Activated CD4-positive, alpha-beta T cell treated with anti-CD3 and anti-CD28 coated beads, Interleukin-2, amount 10 ng/mL, durations not matched to agents 24 days and 14 days (primary cell): Measurements from ENCODE around the gene HSPB7. TPM values are rescaled to one million over a fixed set of nuclear protein-coding genes. Genes with fewer than 3 reads are reported as not detected.
"Not testable (repeated sequence)": the region's sequence is repeated elsewhere in the genome, so short reads cannot be mapped to it uniquely, and the experiment has no call there.

ENCODE experiments used
- DNase-seq: peaks from one replicate; pipeline ENCODE4 v3.0.0; 2022
- H3K27ac Mint-ChIP-seq: one replicate; pipeline ENCODE4 v1.8.0; 2022; ENCODE audit warnings: mild to moderate bottlenecking, mixed read lengths
- H3K27me3 Mint-ChIP-seq: one replicate; pipeline ENCODE4 v1.8.0; 2022; ENCODE audit warnings: mixed read lengths
- H3K36me3 Mint-ChIP-seq: one replicate; pipeline ENCODE4 v1.8.0; 2022; ENCODE audit warnings: low read depth, mild to moderate bottlenecking, mixed read lengths
- H3K4me1 Mint-ChIP-seq: one replicate; pipeline ENCODE4 v1.8.0; 2021; ENCODE audit warnings: mixed read lengths
- H3K4me3 Mint-ChIP-seq: one replicate; pipeline ENCODE4 v1.8.0; 2022; ENCODE audit warnings: mild to moderate bottlenecking, moderate library complexity, mixed read lengths
- H3K9me3 Mint-ChIP-seq: one replicate; pipeline ENCODE4 v1.8.0; 2021; ENCODE audit warnings: mixed read lengths
- intact Hi-C: fragments of 100-400 bp; cut with micrococcal nuclease; formaldehyde crosslinking; loops from one replicate; pipeline ENCODE4 v1.15.1; 2023
- total RNA-seq: library from RNA; stranded (reverse); gene quantifications from 2 replicates; pipeline ENCODE4 v1.2.3, GENCODE V29; 2022

The HSPB7 gene
- total RNA-seq, 1 donor from 2014 or later, result not detected

DNA sequence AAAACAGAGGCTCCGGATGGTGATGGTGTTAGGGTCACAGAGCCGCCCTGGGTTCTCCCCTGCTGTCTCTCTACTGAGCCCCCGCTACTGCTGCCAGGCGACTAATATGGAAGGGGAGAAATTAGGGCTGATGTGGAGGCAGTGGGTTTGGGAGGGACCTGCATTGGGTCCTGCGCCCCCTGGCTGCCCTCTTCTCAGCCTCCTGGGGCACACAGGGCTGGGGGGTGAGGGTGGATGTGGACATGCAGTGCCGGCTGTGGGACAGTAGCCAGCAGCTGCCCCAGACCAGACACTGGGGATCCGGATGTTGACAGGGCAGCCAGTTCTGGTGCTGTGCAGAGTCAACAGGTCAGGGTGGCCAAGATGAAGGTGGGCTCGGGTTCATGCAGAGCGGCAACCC is 24.3 kb upstream of the HSPB7 start:
- DNase-seq, result no peak
- H3K9me3 Mint-ChIP-seq, result no peaks in the 10 kb centered on the region
- H3K4me1 Mint-ChIP-seq, result no peaks in the 10 kb centered on the region
- intact Hi-C loops, result no loop called here
- peaks cover 4% of the 10 kb centered on the region for H3K27me3 Mint-ChIP-seq
- no peaks in the 10 kb centered on the region for H3K36me3 Mint-ChIP-seq
- H3K4me3 Mint-ChIP-seq, result no peak overlapping the region
- no peak overlapping the region for H3K27ac Mint-ChIP-seq

DNA sequence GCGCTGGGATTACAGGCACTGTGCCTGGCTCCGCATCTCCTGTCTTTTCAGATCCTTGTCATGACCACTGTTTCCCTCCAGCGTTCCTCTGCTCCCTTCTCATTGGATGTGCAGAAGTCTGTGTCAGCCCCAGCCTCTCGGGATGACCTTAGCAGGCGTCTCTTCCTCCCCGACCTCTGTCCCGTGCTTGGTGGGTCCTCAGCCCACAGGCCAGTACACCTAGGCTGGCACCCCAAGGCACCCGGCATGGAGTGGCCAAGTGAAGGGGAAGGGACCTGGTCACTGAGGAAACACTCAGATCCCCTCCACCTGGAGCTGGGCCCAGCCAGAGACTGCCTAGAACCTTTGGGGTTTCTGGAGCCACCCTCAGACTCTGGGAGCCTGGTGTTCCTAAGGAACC is 23.4 kb upstream of the HSPB7 start:
- no peak for DNase-seq
- Mint-ChIP-seq H3K9me3 (no peaks in the 10 kb centered on the region), H3K27me3 (peaks cover 3% of the 10 kb centered on the region), H3K4me1 (no peaks in the 10 kb centered on the region), H3K27ac (no peak overlapping the region), H3K4me3 (no peak overlapping the region), H3K36me3 (no peaks in the 10 kb centered on the region)
- intact Hi-C loops, result no loop called here

DNA sequence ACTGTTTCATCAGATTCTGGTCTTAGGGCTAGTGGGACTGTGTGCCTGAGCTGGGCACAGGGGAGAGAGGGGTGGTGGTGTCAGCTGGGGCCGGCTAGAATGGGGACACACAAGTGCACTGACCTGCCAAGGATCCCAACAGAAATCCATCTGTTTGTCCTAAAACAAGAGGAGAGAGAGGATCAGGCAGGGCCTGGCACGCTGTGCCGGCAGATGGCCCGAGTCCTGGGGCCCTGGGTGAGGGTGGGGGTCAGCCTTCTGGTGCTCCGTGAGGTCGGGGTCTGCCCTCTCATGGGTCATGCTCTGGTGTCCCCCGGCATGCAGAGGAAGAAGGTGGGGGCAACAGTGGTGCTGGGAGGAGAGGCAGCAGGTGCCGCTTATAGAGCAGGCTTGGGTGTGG is 22.0 kb upstream of the HSPB7 start:
- H3K4me1 Mint-ChIP-seq, H3K36me3 Mint-ChIP-seq, DNase-seq, H3K27ac Mint-ChIP-seq, intact Hi-C loops, H3K4me3 Mint-ChIP-seq, H3K9me3 Mint-ChIP-seq, H3K27me3 Mint-ChIP-seq: not testable (repeated sequence)

DNA sequence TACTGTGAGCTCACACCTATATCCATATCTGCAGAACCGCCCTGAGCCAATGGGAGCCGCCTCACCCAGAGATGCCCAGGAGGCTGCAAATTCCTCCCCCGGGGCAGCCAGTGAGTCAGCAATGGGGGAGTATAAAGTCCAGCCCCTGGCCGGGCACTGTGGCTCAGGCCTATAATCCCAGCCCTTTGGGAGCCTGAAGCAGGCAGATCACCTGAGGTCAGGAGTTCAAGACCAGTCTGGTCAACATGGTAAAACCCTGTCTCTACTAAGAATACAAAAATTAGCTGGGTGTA is 20.7 kb upstream of the HSPB7 start:
- DNase-seq, result no peak
- H3K9me3 Mint-ChIP-seq, result no peaks in the 10 kb centered on the region
- no peak overlapping the region for H3K27ac Mint-ChIP-seq
- no peaks in the 10 kb centered on the region for H3K36me3 Mint-ChIP-seq
- no peak overlapping the region for H3K4me3 Mint-ChIP-seq
- no peaks in the 10 kb centered on the region for H3K4me1 Mint-ChIP-seq
- intact Hi-C loops, result no loop called here
- H3K27me3 Mint-ChIP-seq, result peaks cover 3% of the 10 kb centered on the region

DNA sequence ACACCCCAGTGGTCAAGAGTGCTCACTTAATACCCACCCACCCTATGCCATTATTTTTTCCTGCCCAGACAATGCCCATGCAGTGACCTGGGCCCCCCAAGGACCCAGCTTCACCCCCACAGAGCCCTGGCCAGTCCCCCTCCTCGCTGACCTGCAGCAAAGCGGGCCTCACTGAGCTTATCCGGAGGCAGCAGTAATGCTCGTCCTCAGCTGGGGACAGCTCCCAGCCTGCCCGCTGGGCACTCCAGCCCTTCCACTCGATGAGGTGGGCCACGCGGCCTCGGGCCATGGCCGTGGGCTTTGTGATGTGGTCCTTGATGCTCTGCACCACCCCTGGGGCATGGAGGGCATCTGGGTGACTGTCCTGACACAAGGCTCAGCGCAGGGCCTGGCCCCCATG is 18.6 kb upstream of the HSPB7 start:
- H3K36me3 Mint-ChIP-seq, intact Hi-C loops, H3K27me3 Mint-ChIP-seq, H3K4me1 Mint-ChIP-seq, DNase-seq, H3K9me3 Mint-ChIP-seq, H3K4me3 Mint-ChIP-seq, H3K27ac Mint-ChIP-seq: not testable (repeated sequence)

DNA sequence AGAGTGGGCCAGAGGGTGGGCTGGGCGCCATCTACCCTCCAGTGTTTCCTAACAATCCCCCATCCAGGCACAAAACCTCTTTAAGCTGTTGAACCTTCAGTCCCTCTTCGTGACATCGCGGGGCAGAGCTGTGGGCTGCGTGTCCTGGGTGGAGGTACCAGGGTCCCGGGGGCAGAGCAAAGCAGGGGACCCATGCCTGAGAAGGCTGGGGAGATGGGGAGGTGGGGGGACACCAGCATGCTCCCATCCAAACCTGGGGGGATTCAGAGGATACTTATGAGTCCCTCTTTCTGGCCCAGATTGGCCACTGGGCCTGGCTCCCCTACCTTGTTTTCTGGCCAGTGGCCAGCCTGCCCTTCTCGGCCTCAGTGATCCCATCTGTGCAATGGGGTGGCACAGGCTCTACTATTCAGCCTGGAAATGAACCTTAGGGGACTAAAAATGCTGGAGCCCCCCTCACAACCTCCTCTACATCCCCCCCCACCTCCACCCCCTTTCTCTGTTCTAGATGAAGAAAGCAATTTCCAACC is 15.3 kb upstream of the HSPB7 start:
- H3K36me3 Mint-ChIP-seq, DNase-seq, H3K4me3 Mint-ChIP-seq, H3K27ac Mint-ChIP-seq, H3K4me1 Mint-ChIP-seq, H3K9me3 Mint-ChIP-seq, intact Hi-C loops, H3K27me3 Mint-ChIP-seq: not testable (repeated sequence)

DNA sequence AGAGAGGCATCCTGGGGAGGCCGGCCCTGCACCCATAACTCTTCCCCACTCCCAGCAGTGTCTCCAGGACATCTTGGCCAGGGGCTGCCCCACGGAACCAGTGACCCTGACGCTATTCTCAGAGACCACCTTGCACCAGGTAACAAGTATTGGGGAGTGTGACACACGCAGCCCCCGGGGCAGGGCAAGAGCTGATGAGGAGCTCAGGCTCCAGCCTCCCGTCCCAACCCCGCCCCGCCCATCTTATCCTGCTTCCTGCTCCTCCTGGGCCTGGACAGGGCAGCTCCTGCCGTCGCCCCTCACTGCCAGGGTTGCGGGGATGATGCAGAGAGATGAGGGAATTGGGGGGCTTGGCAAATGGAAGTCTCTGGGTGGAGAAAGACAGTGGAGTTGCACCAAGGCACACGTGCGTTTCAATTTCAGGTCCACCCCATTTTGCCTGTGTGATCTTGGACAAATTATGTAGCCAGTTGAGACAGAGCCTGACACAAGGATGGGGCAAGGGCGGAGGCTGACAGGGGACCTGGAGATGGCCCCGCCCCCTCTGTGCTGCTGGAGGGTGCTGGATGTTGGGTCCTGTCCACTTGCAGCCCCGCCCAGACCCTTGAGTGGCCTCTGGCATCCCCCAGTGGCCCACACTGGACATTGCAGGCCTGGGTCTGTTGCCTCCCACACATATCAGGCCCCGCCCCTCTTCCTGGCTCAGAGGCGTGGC is 14.7 kb upstream of the HSPB7 start:
- peaks cover 11% of the 10 kb centered on the region for H3K27me3 Mint-ChIP-seq
- peak; percentile 86 for DNase-seq
- no peaks in the 10 kb centered on the region for H3K36me3 Mint-ChIP-seq
- no peak overlapping the region for H3K4me3 Mint-ChIP-seq
- no peaks in the 10 kb centered on the region for H3K9me3 Mint-ChIP-seq
- intact Hi-C loops, result no loop called here
- H3K4me1 Mint-ChIP-seq, result peaks cover 2% of the 10 kb centered on the region
- H3K27ac Mint-ChIP-seq, result no peak overlapping the region

DNA sequence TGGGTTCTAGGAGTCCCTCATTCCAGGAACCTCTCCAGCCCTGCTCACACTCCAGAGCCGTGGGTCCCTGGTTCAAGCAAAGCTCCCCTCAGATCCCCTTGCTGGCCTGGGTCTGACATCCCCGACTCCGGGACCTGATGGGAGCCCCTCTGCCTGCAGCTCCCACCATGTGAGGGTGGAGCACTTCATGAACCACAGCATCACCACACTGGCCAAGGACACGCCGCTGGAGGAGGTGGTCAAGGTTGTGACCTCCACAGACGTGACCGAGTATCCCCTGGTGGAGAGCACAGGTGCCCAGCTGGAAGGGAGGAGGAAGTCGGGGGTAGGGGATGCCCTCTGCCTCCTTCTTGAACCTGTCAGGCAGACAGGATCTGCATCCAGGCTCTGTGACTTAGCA is 13.7 kb upstream of the HSPB7 start:
- no peaks in the 10 kb centered on the region for H3K9me3 Mint-ChIP-seq
- H3K27me3 Mint-ChIP-seq, result peaks cover 11% of the 10 kb centered on the region
- intact Hi-C loops, result no loop called here
- no peaks in the 10 kb centered on the region for H3K36me3 Mint-ChIP-seq
- H3K4me1 Mint-ChIP-seq, result peaks cover 2% of the 10 kb centered on the region
- DNase-seq, result no peak
- no peak overlapping the region for H3K27ac Mint-ChIP-seq
- no peak overlapping the region for H3K4me3 Mint-ChIP-seq

DNA sequence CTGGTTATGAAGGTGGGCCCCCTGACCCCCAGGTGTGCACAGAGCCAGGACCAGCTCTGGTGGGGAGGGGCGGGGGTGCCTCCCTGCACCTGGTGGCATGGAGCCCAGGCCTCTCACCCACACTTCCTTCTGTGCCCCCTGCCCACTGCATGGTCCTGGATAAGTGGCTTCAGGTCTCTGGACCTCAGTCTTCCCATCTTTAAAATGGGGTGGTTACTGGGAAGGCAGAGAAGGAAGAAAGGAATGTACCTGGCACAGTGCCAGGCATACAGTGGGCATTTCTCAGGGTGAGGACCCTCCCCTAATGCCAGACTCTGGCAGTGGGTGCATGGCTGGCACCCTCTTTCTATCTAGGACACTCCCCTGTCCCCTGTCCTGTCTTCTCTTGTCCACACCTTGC is 11.4 kb upstream of the HSPB7 start:
- no peak overlapping the region for H3K27ac Mint-ChIP-seq
- no peak overlapping the region for H3K4me3 Mint-ChIP-seq
- H3K27me3 Mint-ChIP-seq, result peaks cover 11% of the 10 kb centered on the region
- no peaks in the 10 kb centered on the region for H3K9me3 Mint-ChIP-seq
- intact Hi-C loops, result no loop called here
- H3K4me1 Mint-ChIP-seq, result peaks cover 2% of the 10 kb centered on the region
- DNase-seq, result no peak
- no peaks in the 10 kb centered on the region for H3K36me3 Mint-ChIP-seq

DNA sequence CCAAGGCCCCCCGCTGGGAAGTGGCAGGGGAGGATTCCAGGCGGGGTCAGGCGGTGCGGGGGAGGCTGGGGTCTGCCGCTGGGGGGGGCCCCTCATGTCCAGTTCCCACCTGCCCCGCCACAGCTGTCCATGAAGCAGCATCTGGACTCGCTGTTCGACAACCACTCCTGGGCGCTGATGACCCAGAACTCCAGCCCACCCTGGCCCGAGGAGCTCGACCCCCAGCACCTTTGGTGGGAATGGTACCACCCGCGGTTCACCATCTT is 11.1 kb upstream of the HSPB7 start:
- H3K27ac Mint-ChIP-seq, H3K36me3 Mint-ChIP-seq, H3K4me1 Mint-ChIP-seq, intact Hi-C loops, H3K9me3 Mint-ChIP-seq, H3K4me3 Mint-ChIP-seq, DNase-seq: not testable (repeated sequence)
- peaks cover 11% of the 10 kb centered on the region for H3K27me3 Mint-ChIP-seq

DNA sequence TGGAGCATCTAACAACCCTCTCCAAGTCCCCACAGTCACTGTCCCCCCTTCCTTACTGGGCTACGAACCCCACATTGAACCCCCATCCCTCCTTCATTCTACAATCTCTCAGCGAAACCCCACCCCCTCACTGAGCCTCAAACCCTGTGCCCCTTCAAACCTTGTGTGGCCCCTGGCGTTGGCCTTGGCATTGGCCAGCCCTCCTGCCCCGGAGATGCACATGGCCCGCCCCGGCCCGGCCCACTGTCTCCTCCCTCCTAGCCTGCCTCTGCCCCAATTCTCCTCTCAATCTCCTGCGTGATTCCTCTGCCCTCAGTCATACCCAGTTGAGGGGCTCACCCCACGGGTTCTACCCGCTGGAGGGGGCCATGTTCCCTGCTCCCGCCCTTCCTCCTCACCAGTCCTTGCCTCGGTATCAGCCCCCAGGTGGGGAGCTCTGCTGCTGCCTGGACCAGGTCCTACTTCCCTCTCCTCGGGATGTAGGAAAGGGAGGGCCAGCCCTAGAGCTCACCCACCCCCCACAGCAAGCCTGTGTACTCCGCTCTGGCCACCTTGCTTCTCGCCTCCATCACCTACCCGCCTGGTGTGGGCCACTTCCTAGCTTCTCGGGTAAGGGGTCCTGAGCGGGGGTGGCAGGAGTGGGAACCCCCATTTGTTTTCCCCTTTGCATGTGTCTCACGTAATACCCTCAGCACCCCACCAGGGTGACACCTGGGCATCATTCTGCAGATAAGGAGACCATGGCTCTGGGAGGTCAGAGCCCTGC is 10.6 kb upstream of the HSPB7 start:
- no peaks in the 10 kb centered on the region for H3K36me3 Mint-ChIP-seq
- no peak for DNase-seq

DNA sequence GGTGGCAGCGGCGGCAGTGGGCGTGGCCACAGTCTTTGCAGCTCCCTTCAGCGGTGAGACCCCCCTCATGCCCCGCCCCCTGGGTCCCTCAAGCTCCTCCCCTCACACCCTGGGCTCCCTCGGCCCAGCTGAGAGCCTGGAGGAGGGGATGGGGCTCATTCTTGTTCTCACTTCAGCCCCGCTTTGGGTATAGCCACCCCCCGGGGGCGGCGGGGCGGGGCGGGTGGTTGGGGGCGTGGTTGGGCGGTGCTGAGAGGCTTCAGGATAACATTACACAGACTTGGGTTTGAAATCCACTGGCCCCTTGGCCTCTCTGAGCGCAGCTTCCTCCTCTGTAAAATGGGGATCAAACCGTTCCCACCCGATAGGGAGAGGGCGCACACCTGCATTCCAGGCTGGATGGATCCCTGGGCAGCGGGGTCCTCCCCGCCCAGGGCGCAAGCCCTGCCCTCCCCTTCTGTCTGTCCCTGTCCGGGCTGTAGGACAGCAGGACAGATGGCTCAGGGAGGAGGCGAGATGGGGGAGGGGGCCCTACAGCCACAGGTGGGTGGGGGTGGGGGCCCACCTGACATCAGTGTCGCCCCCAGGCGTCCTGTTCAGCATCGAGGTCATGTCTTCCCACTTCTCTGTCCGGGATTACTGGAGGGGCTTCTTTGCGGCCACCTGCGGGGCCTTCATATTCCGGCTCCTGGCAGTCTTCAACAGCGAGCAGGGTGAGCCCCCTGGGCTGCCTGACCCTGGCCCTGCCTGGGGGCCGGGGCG is 9.1 kb upstream of the HSPB7 start:
- Mint-ChIP-seq H3K4me1 (no peaks in the 10 kb centered on the region), H3K27me3 (peaks cover 11% of the 10 kb centered on the region), H3K9me3 (no peaks in the 10 kb centered on the region), H3K4me3 (no peak overlapping the region), H3K36me3 (no peaks in the 10 kb centered on the region), H3K27ac (no peak overlapping the region)
- intact Hi-C loops, result no loop called here
- DNase-seq, result peak; percentile 66

More for the DNA sequence above, 10.6 kb upstream of the HSPB7 start:
- Mint-ChIP-seq H3K4me1 (peaks cover 2% of the 10 kb centered on the region), H3K27me3 (peaks cover 11% of the 10 kb centered on the region), H3K27ac (no peak overlapping the region), H3K4me3 (no peak overlapping the region), H3K9me3 (no peaks in the 10 kb centered on the region)
- intact Hi-C loops, result no loop called here

DNA sequence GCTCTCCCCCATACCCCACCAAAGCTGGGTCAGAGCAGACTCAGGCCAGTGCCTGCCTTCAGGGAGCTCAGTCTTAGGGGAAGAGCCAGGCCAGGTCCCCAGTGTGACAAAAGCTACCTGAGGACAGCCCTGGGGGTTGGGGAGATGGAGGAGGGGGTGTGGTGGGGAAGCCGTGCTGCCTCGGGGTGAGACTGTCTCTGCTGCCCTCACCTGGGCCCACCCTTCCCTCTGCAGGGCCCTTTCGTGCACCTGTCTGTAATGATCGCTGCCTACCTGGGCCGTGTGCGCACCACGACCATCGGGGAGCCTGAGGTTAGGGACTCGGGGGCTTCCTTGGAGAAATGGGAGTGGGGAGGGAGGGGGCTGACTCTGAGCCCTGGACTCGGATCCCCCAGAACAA is 8.5 kb upstream of the HSPB7 start:
- intact Hi-C loops, DNase-seq, H3K27ac Mint-ChIP-seq, H3K4me3 Mint-ChIP-seq, H3K9me3 Mint-ChIP-seq, H3K4me1 Mint-ChIP-seq, H3K36me3 Mint-ChIP-seq: not testable (repeated sequence)
- H3K27me3 Mint-ChIP-seq, result peaks cover 14% of the 10 kb centered on the region

DNA sequence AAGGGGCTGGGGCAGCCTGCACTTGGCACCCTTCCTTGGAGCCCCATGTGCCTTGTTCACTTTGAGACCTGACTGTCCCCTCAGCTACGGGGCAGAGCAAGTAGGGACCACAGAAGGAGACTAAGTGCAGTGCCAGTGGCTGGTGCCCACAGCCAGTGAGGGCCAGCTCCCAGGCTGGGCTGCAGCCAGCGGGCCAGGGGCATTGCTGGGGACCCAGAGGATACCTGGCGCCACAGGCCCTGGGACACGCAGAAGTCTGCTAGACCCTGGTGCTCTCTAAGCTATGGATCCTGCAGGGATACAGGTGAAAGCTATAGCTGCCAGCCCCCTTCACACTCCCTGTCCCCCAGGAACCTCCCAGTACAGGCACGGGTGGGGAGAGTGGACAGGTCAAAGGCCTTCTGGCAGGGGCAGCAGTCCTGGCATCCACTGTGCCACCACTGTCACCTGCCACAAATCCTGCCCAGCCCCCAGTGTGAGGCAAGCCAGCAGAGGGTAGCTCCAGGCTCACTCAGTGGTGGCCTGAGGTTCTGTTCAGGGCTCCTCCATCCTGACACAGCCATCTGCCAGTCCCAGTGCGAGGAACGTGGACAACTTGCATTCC is 5.3 kb upstream of the HSPB7 start:
- Mint-ChIP-seq H3K27me3 (peaks cover 8% of the 10 kb centered on the region), H3K9me3 (no peaks in the 10 kb centered on the region), H3K4me1 (no peaks in the 10 kb centered on the region), H3K36me3 (no peaks in the 10 kb centered on the region), H3K27ac (no peak overlapping the region), H3K4me3 (no peak overlapping the region)
- intact Hi-C loops, result no loop called here
- DNase-seq, result no peak
